Stimulated activated CD8-positive, alpha-beta memory T cell treated with anti-CD3 and anti-CD28 coated beads, Interleukin-15, amount 100 ng/mL, for 48 hours (primary cell): Measurements from ENCODE around the gene ACTR3C.

ENCODE experiments used
- DNase-seq, 2 donors: peaks; one replicate each; pipeline ENCODE4 v3.0.0-alpha.2; 2020; ENCODE audit warnings: low read depth in 2 of 2

ACTR3C gene

GRCh38 chr7:150359622-150360362, 36.4 kb upstream of the ACTR3C start:
- DNase-seq, result no peak

GRCh38 chr7:150358988-150359621, 35.8 kb upstream of the ACTR3C start:
- DNase-seq, result no peak

- DNase-seq, result no peak
Measured at GRCh38 chr7:150358433-150358832, 35.1 kb upstream of the ACTR3C start.

- DNase-seq, result no peak
Measured at GRCh38 chr7:150357771-150358427, 34.6 kb upstream of the ACTR3C start.

- peak; percentile 57 to 61 for DNase-seq
Measured at GRCh38 chr7:150357270-150357669, 33.9 kb upstream of the ACTR3C start.

- no peak for DNase-seq
Measured at GRCh38 chr7:150356265-150356897, 33.0 kb upstream of the ACTR3C start.

- DNase-seq, result no peak
Measured at GRCh38 chr7:150355666-150356059, 32.3 kb upstream of the ACTR3C start.

- DNase-seq, result no peak
Measured at GRCh38 chr7:150351587-150352194, 28.3 kb upstream of the ACTR3C start.

- DNase-seq, result no peak
Measured at GRCh38 chr7:150346922-150347321, 23.6 kb upstream of the ACTR3C start.

- no peak for DNase-seq
Measured at GRCh38 chr7:150345012-150345411, 21.7 kb upstream of the ACTR3C start.

GRCh38 chr7:150344299-150344698, 21.0 kb upstream of the ACTR3C start:
- no peak for DNase-seq

GRCh38 chr7:150343225-150343624, 19.9 kb upstream of the ACTR3C start:
- DNase-seq, result no peak

GRCh38 chr7:150342121-150342408, 18.7 kb upstream of the ACTR3C start:
- DNase-seq, result no peak

GRCh38 chr7:150341263-150342120, 18.1 kb upstream of the ACTR3C start, which contains the start of gene RARRES2:
RARRES2 (minus strand) TSS chr7:150341629; CDS start chr7:150340609, 1,020 bp downstream.
- no peak for DNase-seq

GRCh38 chr7:150340875-150341262, 17.5 kb upstream of the ACTR3C start:
- no peak for DNase-seq

- DNase-seq, result no peak
Measured at GRCh38 chr7:150340024-150340749, 16.8 kb upstream of the ACTR3C start.

GRCh38 chr7:150339409-150339809, 16.1 kb upstream of the ACTR3C start:
- DNase-seq, result no peak

- DNase-seq, result no peak
Measured at GRCh38 chr7:150338166-150338829, 15.0 kb upstream of the ACTR3C start.

GRCh38 chr7:150337659-150338081, 14.3 kb upstream of the ACTR3C start:
- DNase-seq, result no peak

- DNase-seq, result no peak
Measured at GRCh38 chr7:150337179-150337578, 13.8 kb upstream of the ACTR3C start.
